Caco-2 (cell line): ENCODE measurements around the gene QRFP. TPM values are rescaled to one million over a fixed set of nuclear protein-coding genes. Genes with fewer than 3 reads are reported as not detected.

Experiments used
- BruUV-seq: library from RNA; stranded (reverse); fragments of 400-500 nt; replicated peaks from 2 replicates; lab custom pipeline; 2021; lab: Mats Ljungman, UMichigan
- CTCF ChIA-PET: fragments of 300-600 bp; sonication (Branson Sonifier 250); formaldehyde crosslinking; loops from one replicate; lab custom pipeline; 2022; ENCODE audit warnings: antibody characterized with exemption; lab: Charles Lee
- POLR2A ChIA-PET: fragments of 300-600 bp; sonication (Branson Sonifier 250); formaldehyde crosslinking; loops from one replicate; lab custom pipeline; 2022; ENCODE audit warnings: antibody characterized with exemption; lab: Charles Lee
- DNase-seq, 2 experiments: peaks; one replicate each; pipeline versions ENCODE4 v3.0.0 to v3.0.0-alpha.2; 2020 to 2022
- H3K27me3 ChIP-seq: replicated peaks from 2 replicates; pipeline ENCODE4 v1.6.0; 2011; ENCODE audit warnings: low read length; ENCODE audit not compliant: control insufficient read depth, insufficient read depth
- H3K36me3 ChIP-seq: 2 replicates; pipeline ENCODE4 v1.5.1; 2011; ENCODE audit warnings: low read length; ENCODE audit not compliant: control insufficient read depth, insufficient read depth
- H3K4me1 ChIP-seq: fragments of 250-450 bp; sonication (Bioruptor Pico); 2 replicates; pipeline ENCODE4 v1.5.1; 2020; ENCODE audit warnings: mild to moderate bottlenecking
- H3K4me3 ChIP-seq: 2 replicates; pipeline ENCODE4 v1.5.1; 2011; ENCODE audit warnings: low read depth, mild to moderate bottlenecking, control low read depth, low read length
- H3K9me3 ChIP-seq: fragments of 250-450 bp; sonication (Bioruptor Pico); 2 replicates; pipeline ENCODE4 v1.5.1; 2020; ENCODE audit warnings: mild to moderate bottlenecking, moderate library complexity
- H3K27ac Mint-ChIP-seq: one replicate; pipeline ENCODE4 v1.8.0; 2022; ENCODE audit warnings: mixed read lengths; ENCODE audit not compliant: unreplicated experiment
- H3K27me3 Mint-ChIP-seq: one replicate; pipeline ENCODE4 v1.8.0; 2022; ENCODE audit warnings: mixed read lengths; ENCODE audit not compliant: insufficient read depth, unreplicated experiment
- H3K36me3 Mint-ChIP-seq: one replicate; pipeline ENCODE4 v1.8.0; 2022; ENCODE audit warnings: mild to moderate bottlenecking, mixed read lengths; ENCODE audit not compliant: insufficient read depth, unreplicated experiment
- H3K4me1 Mint-ChIP-seq: one replicate; pipeline ENCODE4 v1.8.0; 2022; ENCODE audit warnings: low read depth, mixed read lengths; ENCODE audit not compliant: unreplicated experiment
- H3K4me3 Mint-ChIP-seq: one replicate; pipeline ENCODE4 v1.8.0; 2022; ENCODE audit warnings: mild to moderate bottlenecking, moderate library complexity, mixed read lengths; ENCODE audit not compliant: unreplicated experiment
- H3K9me3 Mint-ChIP-seq: one replicate; pipeline ENCODE4 v1.8.0; 2022; ENCODE audit warnings: mixed read lengths; ENCODE audit not compliant: unreplicated experiment
- intact Hi-C: fragments of 100-400 bp; cut with micrococcal nuclease; formaldehyde crosslinking; loops from one replicate; pipeline ENCODE4 v1.10.0; 2022; ENCODE audit not compliant: unreplicated experiment
- total RNA-seq: library from RNA; stranded (reverse); gene quantifications from 2 replicates; pipeline ENCODE4 v1.2.3, GENCODE V29; 2022
- TF ChIP-seq, protein P1 (sequence below), 2 experiments: fragments of 200-600 bp in 1 of 2; IDR thresholded peaks; 1 replicate in 1 of 2; 2 replicates in 1 of 2; pipeline versions ENCODE4 v1.5.1 to v1.8.0; 2011 to 2022; ENCODE audit warnings: antibody characterized with exemption in 1 of 2, control low read depth in 1 of 2, inconsistent platforms in 1 of 2, low read depth in 1 of 2, low read length in 1 of 2, mild to moderate bottlenecking in 1 of 2, moderate library complexity in 1 of 2; ENCODE audit not compliant: insufficient read depth in 1 of 2, severe bottlenecking in 1 of 2, unreplicated experiment in 1 of 2

QRFP gene
- total RNA-seq, 1 experiment from 2014 or later = not detected

DNA sequence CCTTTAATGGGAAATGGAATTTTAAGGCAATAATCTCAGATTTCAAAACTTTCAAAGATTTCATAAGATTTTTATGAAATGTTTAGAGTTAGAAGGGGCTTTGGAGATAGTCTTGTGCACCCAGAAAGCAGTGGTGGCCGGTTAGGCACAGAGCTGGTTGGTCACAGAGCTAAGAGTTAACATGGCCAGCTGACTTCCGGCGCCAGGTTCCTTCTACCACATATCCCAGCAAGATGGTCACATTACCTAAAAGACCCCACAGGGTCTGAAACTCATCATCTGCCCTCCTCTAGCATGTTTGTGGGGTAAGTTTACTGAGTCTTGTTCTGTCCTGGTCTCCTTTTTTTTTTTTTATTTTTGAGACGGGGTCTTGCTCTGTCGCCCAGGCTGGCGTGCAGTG lies 19.3 kb downstream of the QRFP start:
- Histone ChIP-seq H3K9me3 (no peaks in the 10 kb centered on the region), H3K4me1 (no peaks in the 10 kb centered on the region), H3K36me3 (peaks cover 3% of the 10 kb centered on the region), H3K4me3 (no peak overlapping the region), H3K27me3 (no peaks in the 10 kb centered on the region)
- Mint-ChIP-seq H3K36me3 (peaks cover 84% of the 10 kb centered on the region), H3K4me1 (no peaks in the 10 kb centered on the region), H3K27me3 (no peaks in the 10 kb centered on the region), H3K27ac (no peak overlapping the region), H3K9me3 (no peaks in the 10 kb centered on the region), H3K4me3 (no peak overlapping the region)
- DNase-seq = no peak
- intact Hi-C loops = no loop called here
- no TSS peak for BruUV-seq
- ChIA-PET POLR2A (no interaction called here), CTCF (interaction anchor here (0.6 kb wide), 1 partner anchor 63 kb away, joined by 3 read pairs; no protein-coding TSS in a partner anchor)
- TF ChIP-seq, protein P1, sequence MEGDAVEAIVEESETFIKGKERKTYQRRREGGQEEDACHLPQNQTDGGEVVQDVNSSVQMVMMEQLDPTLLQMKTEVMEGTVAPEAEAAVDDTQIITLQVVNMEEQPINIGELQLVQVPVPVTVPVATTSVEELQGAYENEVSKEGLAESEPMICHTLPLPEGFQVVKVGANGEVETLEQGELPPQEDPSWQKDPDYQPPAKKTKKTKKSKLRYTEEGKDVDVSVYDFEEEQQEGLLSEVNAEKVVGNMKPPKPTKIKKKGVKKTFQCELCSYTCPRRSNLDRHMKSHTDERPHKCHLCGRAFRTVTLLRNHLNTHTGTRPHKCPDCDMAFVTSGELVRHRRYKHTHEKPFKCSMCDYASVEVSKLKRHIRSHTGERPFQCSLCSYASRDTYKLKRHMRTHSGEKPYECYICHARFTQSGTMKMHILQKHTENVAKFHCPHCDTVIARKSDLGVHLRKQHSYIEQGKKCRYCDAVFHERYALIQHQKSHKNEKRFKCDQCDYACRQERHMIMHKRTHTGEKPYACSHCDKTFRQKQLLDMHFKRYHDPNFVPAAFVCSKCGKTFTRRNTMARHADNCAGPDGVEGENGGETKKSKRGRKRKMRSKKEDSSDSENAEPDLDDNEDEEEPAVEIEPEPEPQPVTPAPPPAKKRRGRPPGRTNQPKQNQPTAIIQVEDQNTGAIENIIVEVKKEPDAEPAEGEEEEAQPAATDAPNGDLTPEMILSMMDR (IDR thresholded peaks at IDR 0.05; ENCODE audit: insufficient read depth in 1 of 2, low read depth in 1 of 2, low read length in 1 of 2, severe bottlenecking in 1 of 2, unreplicated experiment in 1 of 2) = no peak

DNA sequence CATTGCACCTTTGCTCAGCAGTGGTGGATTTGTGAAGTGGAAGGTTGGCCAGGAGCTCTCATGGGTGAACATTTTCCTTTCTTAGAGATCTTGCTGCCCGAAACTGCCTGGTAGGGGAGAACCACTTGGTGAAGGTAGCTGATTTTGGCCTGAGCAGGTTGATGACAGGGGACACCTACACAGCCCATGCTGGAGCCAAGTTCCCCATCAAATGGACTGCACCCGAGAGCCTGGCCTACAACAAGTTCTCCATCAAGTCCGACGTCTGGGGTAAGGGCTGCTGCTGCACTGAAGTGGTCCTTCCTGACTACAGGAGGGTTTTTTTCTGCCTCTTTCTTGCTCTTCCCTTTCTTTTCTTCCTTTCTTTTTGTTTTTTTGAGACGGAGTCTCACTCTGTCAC lies 21.8 kb downstream of the QRFP start:
- Mint-ChIP-seq H3K4me3 (no peak overlapping the region), H3K4me1 (no peaks in the 10 kb centered on the region), H3K27me3 (no peaks in the 10 kb centered on the region), H3K27ac (no peak overlapping the region), H3K9me3 (no peaks in the 10 kb centered on the region), H3K36me3 (peaks cover 86% of the 10 kb centered on the region)
- TF ChIP-seq, protein P1 (IDR thresholded peaks at IDR 0.05; ENCODE audit: insufficient read depth in 1 of 2, low read depth in 1 of 2, low read length in 1 of 2, severe bottlenecking in 1 of 2, unreplicated experiment in 1 of 2) = no peak
- DNase-seq = no peak
- Histone ChIP-seq H3K9me3 (no peaks in the 10 kb centered on the region), H3K27me3 (no peaks in the 10 kb centered on the region), H3K36me3 (peaks cover 4% of the 10 kb centered on the region), H3K4me1 (no peaks in the 10 kb centered on the region), H3K4me3 (no peak overlapping the region)
- CTCF ChIA-PET = no interaction called here
- POLR2A ChIA-PET = no interaction called here
- BruUV-seq = no TSS peak
- intact Hi-C loops = no loop called here

DNA sequence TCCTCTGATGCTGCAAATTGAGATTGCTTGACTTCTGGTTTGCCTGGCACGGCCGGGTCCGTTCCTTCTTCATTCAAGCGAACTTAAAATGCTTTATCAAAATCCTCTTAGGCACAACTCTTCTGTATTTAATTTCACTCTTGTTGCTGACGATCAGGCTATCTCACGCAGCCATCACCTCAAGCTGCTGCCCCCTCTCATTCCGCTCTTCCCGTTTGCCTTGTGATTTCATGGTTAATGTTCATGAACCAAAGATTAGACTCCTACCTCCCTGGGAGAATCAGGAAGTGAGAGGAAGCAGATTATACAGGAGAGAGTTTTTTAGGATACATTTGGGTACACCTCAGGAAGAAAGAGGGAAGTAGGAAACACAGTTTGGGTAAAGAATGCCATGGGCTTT lies 22.6 kb downstream of the QRFP start:
- H3K4me3 ChIP-seq = no peak overlapping the region
- Mint-ChIP-seq H3K27me3 (no peaks in the 10 kb centered on the region), H3K36me3 (peaks cover 79% of the 10 kb centered on the region), H3K9me3 (no peaks in the 10 kb centered on the region), H3K4me3 (no peak overlapping the region), H3K4me1 (no peaks in the 10 kb centered on the region), H3K27ac (no peak overlapping the region)
- H3K9me3 ChIP-seq = no peaks in the 10 kb centered on the region
- ChIA-PET POLR2A (no interaction called here), CTCF (no interaction called here)
- no peak for DNase-seq
- H3K4me1 ChIP-seq = no peaks in the 10 kb centered on the region
- TF ChIP-seq, protein P1 (IDR thresholded peaks at IDR 0.05; ENCODE audit: insufficient read depth in 1 of 2, low read depth in 1 of 2, low read length in 1 of 2, severe bottlenecking in 1 of 2, unreplicated experiment in 1 of 2) = no peak
- no TSS peak for BruUV-seq
- H3K27me3 ChIP-seq = no peaks in the 10 kb centered on the region
- intact Hi-C loops = no loop called here
- H3K36me3 ChIP-seq = peaks cover 6% of the 10 kb centered on the region
